GM18520 (cell line): ENCODE results near the gene ALDH3A1.

Experiments used
- ATAC-seq: cut with Tn5 transposase; IDR thresholded peaks from one replicate; pipeline ENCODE4 v1.9.1; 2021; ENCODE audit not compliant: unreplicated experiment

The ALDH3A1 gene

GRCh38 chr17:19742495-19742894 is 5.6 kb downstream of the ALDH3A1 start:
- ATAC-seq, result no peak

DNA sequence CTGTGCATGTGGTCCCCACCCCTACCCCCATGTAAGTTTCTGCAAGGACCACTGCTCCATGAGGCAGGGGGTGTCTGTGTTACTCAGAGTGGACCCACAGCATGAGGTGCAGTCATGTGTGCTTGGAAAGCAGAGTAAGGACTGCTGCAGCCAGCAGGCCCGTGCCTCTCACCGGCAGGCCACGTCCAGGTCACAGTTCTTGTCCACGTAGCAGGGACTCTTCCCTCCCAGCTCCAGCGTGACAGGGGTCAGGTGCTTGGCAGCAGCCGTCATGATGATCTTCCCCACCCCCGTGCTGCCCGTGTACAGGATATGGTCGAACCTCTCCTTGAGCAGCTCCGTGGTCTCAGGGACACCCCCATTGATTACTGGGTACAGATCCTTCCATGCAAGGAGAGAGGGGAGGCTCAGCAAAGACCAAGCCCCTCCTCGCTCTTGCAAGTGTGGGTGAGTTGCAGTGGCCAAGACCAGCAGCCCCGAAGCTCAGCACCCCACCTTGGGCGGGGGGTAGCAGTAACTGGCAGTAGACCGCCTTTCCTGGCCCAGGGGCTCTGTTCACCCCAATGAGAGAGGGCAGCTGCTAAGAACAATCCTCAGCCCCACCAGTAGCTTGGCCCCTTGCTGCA is 6.2 kb downstream of the ALDH3A1 start:
- ATAC-seq, result no peak

DNA sequence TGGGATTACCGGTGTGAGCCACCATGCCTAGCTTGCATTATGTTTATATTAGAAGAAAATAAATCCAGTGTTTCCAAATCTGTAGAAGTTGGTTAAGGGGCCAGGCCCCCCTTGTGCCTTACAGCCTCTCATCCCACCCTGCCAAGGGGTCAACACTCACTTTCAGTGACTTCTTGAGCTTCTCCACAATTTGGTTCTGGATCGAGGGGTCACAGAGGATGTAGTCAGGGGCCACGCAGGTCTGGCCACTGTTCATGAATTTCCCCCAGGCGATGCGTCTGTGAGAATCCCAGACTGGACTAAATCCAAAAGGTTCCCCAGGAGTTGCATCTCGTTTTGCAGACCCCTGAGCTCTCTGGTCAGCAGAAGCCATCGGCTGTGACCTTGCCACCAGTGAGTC is 7.2 kb downstream of the ALDH3A1 start:
- ATAC-seq, result no peak

- ATAC-seq, result no peak
Measured at GRCh38 chr17:19739241-19740201, 8.6 kb downstream of the ALDH3A1 start.

DNA sequence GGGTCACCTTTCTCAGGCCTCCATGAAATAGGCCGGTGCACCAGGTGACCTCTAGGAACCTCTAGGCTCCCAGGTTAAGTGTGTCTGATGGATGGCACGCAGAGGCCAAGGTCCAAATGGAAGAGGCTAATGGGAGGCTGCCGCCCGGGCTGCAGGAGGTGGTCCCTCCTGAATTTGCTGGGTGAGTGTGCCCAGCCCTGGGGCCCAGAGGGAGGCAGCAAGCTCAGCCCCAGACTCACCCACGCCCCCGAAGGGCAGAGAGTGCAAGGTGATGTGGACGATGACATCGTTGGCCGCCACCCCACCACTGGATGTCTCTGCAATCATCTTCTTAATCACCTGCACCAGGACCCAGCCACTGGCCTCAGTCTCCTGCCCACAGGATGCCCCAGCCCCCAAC is 9.3 kb downstream of the ALDH3A1 start:
- ATAC-seq, result no peak

GRCh38 chr17:19738073-19738449 is 10.0 kb downstream of the ALDH3A1 start:
- no peak for ATAC-seq

- no peak for ATAC-seq
Measured at GRCh38 chr17:19737305-19738072, 10.6 kb downstream of the ALDH3A1 start.

DNA sequence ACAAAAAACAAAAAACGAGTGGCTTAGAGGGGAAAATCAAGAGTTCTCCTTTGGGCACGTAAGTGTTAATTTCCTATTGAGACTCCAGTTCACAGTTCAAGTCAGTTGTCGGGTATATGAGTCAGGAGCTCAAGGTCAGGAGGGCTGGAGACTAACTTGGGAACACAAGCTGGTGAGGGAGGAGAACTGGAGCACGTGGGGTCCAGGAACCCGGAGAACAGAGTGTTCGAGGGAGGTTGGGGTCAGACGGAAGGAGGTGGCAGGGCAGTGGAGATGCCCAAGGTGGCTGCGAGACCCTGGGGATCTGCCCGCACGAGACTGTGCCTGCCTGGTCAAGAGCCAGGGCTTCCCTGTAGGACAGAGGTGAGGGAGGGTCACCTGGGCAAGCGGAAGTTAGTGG is 12.0 kb downstream of the ALDH3A1 start:
- ATAC-seq, result no peak

DNA sequence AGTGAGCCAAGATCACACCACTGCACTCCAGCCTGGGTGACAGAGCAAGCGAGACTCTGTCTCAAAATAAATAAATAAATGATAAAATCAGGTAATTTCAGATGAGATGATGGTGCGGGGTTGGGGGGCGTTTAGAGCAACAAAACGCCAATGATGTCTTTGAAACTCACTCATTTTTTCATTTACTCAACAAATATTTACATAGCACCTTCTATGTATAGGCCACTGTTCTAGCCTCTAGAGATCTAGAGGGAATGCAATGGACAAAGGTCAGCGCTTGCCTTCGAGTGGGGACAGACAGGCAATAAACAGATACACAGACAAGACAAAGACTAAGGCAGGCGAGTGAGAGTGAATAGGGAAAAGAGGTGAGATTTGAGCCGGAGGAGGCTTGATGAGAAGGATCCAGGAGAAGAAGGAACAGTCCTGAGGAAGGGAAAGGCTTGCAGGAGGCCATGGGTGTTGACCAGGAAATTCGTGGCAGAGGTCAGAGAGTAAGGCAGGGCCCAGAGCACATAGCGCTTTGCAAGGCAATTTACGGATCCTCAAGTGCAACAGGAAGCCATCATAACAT is 14.1 kb downstream of the ALDH3A1 start:
- no peak for ATAC-seq

DNA sequence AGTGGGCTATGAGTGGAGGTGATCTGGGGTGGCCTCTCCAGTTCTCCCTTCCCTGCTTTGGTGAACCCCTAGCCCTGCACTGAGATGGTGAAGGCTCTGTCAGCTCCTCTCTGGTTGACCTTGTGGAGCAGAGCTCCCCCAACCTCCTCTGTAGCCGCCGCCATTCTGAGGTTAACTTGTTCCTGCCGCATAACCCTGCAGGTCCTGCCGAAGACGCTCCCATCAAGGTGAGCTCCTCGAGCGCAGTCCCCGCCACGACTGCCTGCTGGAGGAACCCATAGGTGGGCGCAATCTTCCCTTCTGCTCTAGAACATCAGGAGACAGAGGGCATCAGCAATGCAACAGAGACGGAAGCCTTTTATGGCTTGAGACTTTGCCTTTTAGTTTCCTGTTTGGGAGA is 16.5 kb downstream of the ALDH3A1 start:
- no peak for ATAC-seq

GRCh38 chr17:19730843-19731242 is 17.3 kb downstream of the ALDH3A1 start:
- ATAC-seq, result no peak

GRCh38 chr17:19729900-19730299 is 18.2 kb downstream of the ALDH3A1 start:
- ATAC-seq, result no peak

GRCh38 chr17:19728084-19728495 is 20.0 kb downstream of the ALDH3A1 start:
- ATAC-seq, result no peak

- no peak for ATAC-seq
Measured at GRCh38 chr17:19727501-19728078, 20.5 kb downstream of the ALDH3A1 start.

GRCh38 chr17:19726631-19727376 is 21.3 kb downstream of the ALDH3A1 start:
- ATAC-seq, result no peak

DNA sequence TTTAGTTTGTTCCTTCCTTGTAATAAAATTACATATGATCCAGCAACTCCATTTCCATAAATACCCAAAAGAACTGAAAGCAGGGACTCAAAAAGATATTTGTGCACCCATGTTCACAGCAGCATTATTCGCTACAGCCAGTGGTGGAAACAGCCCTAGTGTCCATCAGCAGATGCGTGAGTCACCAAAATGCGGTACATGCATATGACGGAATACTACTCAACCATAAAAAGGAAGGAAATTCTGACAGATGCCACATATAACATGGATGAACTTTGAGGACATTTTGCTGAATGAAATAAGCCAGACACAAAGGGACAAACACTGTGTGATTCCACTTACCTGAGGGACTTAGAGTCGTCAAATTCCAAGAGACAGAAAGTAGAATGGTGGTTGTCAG is 22.6 kb downstream of the ALDH3A1 start:
- ATAC-seq, result no peak

DNA sequence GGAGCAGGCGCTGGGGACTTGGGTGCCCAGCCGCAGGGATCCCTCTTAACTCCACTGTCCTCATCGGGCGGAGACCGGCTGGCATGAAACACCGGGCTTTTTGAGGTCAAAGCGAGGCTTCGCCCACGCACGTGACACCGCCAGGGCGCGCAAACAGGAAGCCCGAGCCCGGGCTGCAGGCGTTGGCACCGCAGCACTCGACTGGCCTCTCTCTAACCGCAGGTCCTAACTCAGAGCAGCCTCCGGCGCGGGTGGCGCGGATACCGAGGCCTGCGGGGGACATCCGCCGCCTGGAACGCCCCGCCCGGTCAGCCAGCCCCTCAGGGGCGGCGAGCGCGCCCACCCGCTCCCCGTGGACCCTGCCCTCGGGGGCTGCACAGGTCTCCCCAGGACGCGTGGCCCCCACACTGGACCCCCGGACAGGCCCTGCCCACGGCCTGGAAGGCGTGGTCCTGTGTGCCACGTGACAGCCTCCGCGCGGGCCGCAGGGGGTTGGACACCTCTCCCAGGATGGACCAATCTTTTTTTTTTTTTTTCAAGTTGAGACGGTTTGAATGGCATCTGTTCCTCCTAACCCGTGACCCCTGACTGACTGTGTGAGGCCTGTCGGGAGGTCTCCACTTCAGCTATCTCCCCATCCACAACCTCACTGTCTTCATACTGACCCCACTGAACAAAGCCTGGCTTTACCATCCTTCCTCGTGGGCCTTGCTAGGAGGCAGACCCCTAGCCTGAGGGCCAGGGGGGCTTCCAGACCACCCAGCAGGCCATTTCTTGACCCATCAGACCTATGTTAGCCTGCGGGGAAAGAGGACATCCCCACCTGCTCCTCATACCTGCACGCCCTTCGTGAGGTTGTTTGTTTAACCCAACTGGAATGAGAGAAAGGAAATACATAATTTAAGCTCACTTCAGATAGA is 23.3 kb downstream of the ALDH3A1 start:
- no peak for ATAC-seq

DNA sequence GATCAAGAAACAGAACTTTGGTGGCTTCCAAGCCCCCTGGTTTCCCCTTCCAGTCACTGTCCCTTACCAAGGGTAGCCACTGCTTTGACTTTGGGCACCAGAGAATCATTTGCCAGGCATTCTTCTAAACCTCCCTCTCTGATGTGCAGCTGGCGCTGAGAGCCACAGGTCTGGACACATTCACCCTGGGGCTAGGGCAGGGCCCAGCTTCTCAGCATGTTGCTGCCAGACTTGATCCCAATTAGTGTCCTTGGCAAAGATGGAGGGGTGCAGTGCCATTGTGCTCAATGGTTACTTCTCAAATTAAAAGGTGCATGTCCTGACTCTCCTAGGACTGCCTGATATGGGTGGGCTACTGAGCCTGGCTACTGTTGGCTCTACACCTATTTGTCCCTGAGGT is 24.1 kb downstream of the ALDH3A1 start:
- no peak for ATAC-seq
